ENCODE measurements around the gene SPINK5.

SPINK5 gene

DNA sequence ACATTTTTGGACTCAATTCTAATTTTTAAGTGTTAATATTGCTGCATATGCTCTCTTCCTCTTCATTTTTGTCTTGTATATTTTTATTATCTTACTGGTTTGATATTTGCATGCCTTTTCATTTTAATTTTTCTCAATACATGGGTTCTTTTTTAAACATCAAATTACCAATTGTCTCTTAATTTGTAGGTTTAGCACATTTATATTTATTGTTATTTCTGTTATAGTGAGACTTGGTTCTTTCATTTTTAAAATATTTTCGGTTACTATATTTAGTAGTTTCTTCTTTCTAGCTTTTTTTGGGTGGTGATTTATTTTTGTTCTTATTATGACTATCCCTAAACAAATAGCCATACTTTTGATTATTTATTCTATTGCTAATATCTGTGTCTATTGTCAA is 19.4 kb downstream of the SPINK5 start:
- no peak overlapping the region for H2AFZ ChIP-seq
- H3K4me2 ChIP-seq (ENCODE audit: low read length), result no peak overlapping the region
- no peaks in the 10 kb centered on the region for H3K27me3 ChIP-seq (ENCODE audit: control insufficient read depth, insufficient read depth, low read length)
- TF ChIP-seq, protein P1, sequence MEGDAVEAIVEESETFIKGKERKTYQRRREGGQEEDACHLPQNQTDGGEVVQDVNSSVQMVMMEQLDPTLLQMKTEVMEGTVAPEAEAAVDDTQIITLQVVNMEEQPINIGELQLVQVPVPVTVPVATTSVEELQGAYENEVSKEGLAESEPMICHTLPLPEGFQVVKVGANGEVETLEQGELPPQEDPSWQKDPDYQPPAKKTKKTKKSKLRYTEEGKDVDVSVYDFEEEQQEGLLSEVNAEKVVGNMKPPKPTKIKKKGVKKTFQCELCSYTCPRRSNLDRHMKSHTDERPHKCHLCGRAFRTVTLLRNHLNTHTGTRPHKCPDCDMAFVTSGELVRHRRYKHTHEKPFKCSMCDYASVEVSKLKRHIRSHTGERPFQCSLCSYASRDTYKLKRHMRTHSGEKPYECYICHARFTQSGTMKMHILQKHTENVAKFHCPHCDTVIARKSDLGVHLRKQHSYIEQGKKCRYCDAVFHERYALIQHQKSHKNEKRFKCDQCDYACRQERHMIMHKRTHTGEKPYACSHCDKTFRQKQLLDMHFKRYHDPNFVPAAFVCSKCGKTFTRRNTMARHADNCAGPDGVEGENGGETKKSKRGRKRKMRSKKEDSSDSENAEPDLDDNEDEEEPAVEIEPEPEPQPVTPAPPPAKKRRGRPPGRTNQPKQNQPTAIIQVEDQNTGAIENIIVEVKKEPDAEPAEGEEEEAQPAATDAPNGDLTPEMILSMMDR (IDR thresholded peaks at IDR 0.05), result no peak
- H3K36me3 ChIP-seq (ENCODE audit: control insufficient read depth, insufficient read depth, low read length), result no peaks in the 10 kb centered on the region
- no peak overlapping the region for H3K9ac ChIP-seq
- no peaks in the 10 kb centered on the region for H3K4me1 ChIP-seq
- no peaks in the 10 kb centered on the region for H3K79me2 ChIP-seq
- no peak overlapping the region for H3K4me3 ChIP-seq (ENCODE audit: low read depth, low read length)
- no peaks in the 10 kb centered on the region for H3K9me3 ChIP-seq (ENCODE audit: control insufficient read depth, low read length)
- no peak overlapping the region for H3K27ac ChIP-seq

DNA sequence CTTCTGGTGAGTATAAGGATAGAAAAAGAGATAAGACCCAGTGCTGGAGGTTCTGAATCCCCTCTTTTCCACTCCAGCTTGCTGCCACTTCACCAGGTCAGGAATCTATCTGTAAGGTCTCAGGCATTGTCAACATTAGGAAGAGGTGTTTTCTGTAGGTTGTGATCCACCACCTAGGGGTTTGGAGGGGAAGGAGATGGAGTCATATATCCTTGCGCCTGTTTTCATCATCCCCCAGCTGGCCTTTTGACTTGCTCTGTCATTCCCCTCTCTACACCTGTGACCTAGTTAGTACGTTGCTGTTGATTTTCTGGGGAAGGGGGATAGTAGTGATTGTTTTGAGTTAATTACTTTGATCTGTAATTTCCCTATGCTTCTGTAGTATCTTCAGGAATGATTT is 20.5 kb downstream of the SPINK5 start:
- no peaks in the 10 kb centered on the region for H3K4me1 ChIP-seq
- TF ChIP-seq, protein P1 (IDR thresholded peaks at IDR 0.05), result no peak
- no peak overlapping the region for H2AFZ ChIP-seq
- H3K27ac ChIP-seq, result no peak overlapping the region
- no peak overlapping the region for H3K9ac ChIP-seq
- H3K9me3 ChIP-seq (ENCODE audit: control insufficient read depth, low read length), result no peaks in the 10 kb centered on the region
- H3K4me3 ChIP-seq (ENCODE audit: low read depth, low read length), result no peak overlapping the region
- no peaks in the 10 kb centered on the region for H3K27me3 ChIP-seq (ENCODE audit: control insufficient read depth, insufficient read depth, low read length)
- H3K36me3 ChIP-seq (ENCODE audit: control insufficient read depth, insufficient read depth, low read length), result no peaks in the 10 kb centered on the region
- H3K4me2 ChIP-seq (ENCODE audit: low read length), result no peak overlapping the region
- H3K79me2 ChIP-seq, result no peaks in the 10 kb centered on the region

DNA sequence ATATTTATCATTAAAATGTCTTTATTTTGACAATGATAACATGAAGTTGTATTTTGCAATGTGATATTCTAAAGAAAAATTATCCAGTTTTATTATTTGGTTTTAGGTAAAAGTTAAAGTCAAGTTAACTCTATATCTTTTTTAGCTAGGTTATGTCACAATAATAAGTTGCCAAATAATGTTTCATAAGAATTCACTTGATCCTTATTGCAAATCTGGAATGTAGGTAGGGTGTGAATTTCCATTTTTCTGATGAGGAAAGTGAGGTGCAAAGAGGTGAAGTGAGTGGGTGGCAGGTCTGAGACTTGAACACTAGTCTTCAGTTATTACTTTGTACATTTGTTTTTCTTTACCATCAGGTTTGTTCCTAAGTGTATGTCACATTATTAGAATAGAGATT is 21.5 kb downstream of the SPINK5 start:
- Histone ChIP-seq H3K9me3 (ENCODE audit: control insufficient read depth, low read length) (no peaks in the 10 kb centered on the region), H3K4me2 (ENCODE audit: low read length) (no peak overlapping the region), H3K4me3 (ENCODE audit: low read depth, low read length) (no peak overlapping the region), H3K9ac (no peak overlapping the region), H3K4me1 (no peaks in the 10 kb centered on the region), H3K79me2 (no peaks in the 10 kb centered on the region), H3K27me3 (ENCODE audit: control insufficient read depth, insufficient read depth, low read length) (no peaks in the 10 kb centered on the region), H3K36me3 (ENCODE audit: control insufficient read depth, insufficient read depth, low read length) (no peaks in the 10 kb centered on the region), H3K27ac (no peak overlapping the region), H2AFZ (no peak overlapping the region)
- TF ChIP-seq, protein P1 (IDR thresholded peaks at IDR 0.05), result no peak

DNA sequence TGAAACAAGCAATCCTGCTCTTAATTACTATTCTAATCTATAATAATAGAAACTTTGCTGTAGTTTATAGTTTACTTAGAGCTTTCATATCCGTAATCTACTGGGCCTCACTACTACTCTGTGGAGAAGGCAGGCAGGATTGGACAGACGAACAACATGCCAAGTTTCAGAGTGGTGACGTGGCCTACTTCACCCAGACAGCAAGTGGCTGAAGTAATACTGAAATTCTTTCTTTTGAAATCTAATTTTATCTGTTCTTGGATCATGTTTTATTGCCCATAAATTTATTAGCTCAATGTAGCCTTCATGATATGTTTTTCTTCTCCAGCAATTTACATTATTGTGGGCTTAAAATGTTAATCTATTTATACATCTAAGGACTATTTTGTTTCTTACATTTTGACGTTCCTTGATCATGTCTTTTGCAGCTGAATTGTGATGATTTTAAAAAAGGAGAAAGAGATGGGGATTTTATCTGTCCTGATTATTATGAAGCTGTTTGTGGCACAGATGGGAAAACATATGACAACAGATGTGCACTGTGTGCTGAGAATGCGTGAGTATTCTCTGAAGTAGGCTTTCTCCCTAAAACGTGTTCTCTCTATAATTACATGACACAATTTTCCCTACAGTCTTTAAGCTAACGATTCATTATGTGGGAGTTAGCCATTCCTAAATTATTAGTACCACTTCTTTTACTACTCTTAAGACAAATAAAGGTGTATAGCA is 22.4 kb downstream of the SPINK5 start:
- Histone ChIP-seq H3K36me3 (ENCODE audit: control insufficient read depth, insufficient read depth, low read length) (no peaks in the 10 kb centered on the region), H3K4me1 (no peaks in the 10 kb centered on the region), H3K79me2 (no peaks in the 10 kb centered on the region), H3K9ac (no peak overlapping the region), H3K4me2 (ENCODE audit: low read length) (no peak overlapping the region), H3K27me3 (ENCODE audit: control insufficient read depth, insufficient read depth, low read length) (no peaks in the 10 kb centered on the region), H3K4me3 (ENCODE audit: low read depth, low read length) (no peak overlapping the region), H3K9me3 (ENCODE audit: control insufficient read depth, low read length) (no peaks in the 10 kb centered on the region), H3K27ac (no peak overlapping the region), H2AFZ (no peak overlapping the region)
- TF ChIP-seq, protein P1 (IDR thresholded peaks at IDR 0.05), result no peak

DNA sequence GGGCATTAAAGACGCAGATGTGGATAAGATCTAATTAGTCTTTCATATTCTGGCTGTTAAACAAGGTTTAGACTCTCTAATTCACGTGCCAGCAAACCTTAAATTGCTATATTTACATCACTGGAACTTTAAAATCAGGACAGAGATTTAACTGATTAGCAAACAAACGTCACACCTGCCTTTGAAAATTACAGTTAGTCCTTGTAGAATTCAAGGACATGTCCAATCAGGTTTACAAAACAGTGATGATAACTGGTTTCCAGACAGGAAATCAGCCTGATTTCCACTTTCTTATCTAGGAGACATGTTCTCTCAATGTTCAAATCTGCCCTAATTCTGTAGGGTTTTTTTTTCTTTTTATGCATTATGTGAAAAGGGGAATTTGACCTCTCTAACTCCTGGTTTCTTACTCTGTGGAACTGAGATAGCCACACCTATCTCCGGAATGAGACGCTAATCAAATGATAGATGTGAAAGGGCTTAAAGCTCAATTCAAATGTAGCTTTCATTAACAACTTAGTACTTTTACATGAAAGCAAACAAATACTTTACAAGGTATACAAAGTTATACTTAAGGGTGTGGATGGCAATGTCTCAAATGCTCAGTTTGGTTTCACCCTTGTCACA is 26.5 kb downstream of the SPINK5 start:
- Histone ChIP-seq H3K27ac (no peak overlapping the region), H3K27me3 (ENCODE audit: control insufficient read depth, insufficient read depth, low read length) (no peaks in the 10 kb centered on the region), H3K9ac (no peak overlapping the region), H3K4me2 (ENCODE audit: low read length) (no peak overlapping the region), H3K4me3 (ENCODE audit: low read depth, low read length) (no peak overlapping the region), H3K79me2 (no peaks in the 10 kb centered on the region), H3K4me1 (no peaks in the 10 kb centered on the region), H3K9me3 (ENCODE audit: control insufficient read depth, low read length) (no peaks in the 10 kb centered on the region), H2AFZ (no peak overlapping the region), H3K36me3 (ENCODE audit: control insufficient read depth, insufficient read depth, low read length) (no peaks in the 10 kb centered on the region)
- TF ChIP-seq, protein P1 (IDR thresholded peaks at IDR 0.05), result no peak

Data from parathyroid adenoma (tissue), 2 donors.